Breast epithelium (tissue), 3 donors: ENCODE data around the gene PON3.

Experiments used
- CTCF ChIP-seq, 3 donors: fragments of 450-650 bp; IDR thresholded peaks; one replicate each; pipeline ENCODE4 v1.5.1; 2016 to 2017; ENCODE audit warnings: antibody characterized with exemption in 3 of 3, mild to moderate bottlenecking in 3 of 3, moderate library complexity in 3 of 3
- POLR2AphosphoS5 ChIP-seq, 3 donors: sonication (generic); formaldehyde crosslinking; IDR thresholded peaks; one replicate each; pipeline ENCODE4 v1.6.1; 2017; ENCODE audit warnings: antibody characterized with exemption in 3 of 3

GRCh38 chr7:95427166-95427565 lies 31.0 kb upstream of the PON3 start:
- TF ChIP-seq CTCF (IDR thresholded peaks at IDR 0.05) (no peak), POLR2AphosphoS5 (IDR thresholded peaks at IDR 0.05) (no peak)
